GM19463 (cell line): ENCODE measurements around the gene CTTN.
"Not testable (repeated sequence)": the region's sequence is repeated elsewhere in the genome, so short reads cannot be mapped to it uniquely, and the experiment has no call there.

Experiments used
- ATAC-seq: cut with Tn5 transposase; IDR thresholded peaks from one replicate; pipeline ENCODE4 v1.9.1; 2021; ENCODE audit warnings: mild to moderate bottlenecking, moderate library complexity; ENCODE audit not compliant: unreplicated experiment

CTTN gene

DNA sequence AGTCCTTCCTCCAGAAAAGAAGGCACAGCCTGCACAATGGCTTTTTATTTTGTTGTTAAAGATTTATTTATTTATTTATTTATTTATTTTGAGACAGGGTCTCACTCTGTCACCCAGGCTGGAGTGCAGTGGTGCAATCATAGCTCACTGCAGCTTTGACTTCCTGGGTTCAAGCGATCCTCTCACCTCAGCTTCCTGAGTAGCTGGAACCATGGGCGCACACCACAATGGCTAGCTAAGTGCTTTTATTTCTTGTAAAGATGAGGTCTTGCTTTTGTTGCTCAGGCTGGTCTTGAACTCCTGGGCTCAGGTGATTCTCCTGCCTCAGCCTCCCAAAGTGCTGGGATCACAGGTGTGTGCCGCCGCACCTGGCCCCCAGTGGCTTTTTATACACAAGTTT, 10.0 kb downstream of the CTTN start:
- ATAC-seq = not testable (repeated sequence)

GRCh38 chr11:70409437-70409836, 11.1 kb downstream of the CTTN start:
- no peak for ATAC-seq

- ATAC-seq = no peak
Measured at GRCh38 chr11:70409871-70410270, 11.5 kb downstream of the CTTN start.

- ATAC-seq = no peak
Measured at GRCh38 chr11:70410276-70411205, 12.2 kb downstream of the CTTN start.

- ATAC-seq = no peak
Measured at GRCh38 chr11:70411713-70412452, 13.6 kb downstream of the CTTN start.

GRCh38 chr11:70413151-70413550, 14.8 kb downstream of the CTTN start:
- ATAC-seq = no peak

- no peak for ATAC-seq
Measured at GRCh38 chr11:70414341-70415100, 16.2 kb downstream of the CTTN start.

- ATAC-seq = no peak
Measured at GRCh38 chr11:70415191-70415590, 16.9 kb downstream of the CTTN start.

DNA sequence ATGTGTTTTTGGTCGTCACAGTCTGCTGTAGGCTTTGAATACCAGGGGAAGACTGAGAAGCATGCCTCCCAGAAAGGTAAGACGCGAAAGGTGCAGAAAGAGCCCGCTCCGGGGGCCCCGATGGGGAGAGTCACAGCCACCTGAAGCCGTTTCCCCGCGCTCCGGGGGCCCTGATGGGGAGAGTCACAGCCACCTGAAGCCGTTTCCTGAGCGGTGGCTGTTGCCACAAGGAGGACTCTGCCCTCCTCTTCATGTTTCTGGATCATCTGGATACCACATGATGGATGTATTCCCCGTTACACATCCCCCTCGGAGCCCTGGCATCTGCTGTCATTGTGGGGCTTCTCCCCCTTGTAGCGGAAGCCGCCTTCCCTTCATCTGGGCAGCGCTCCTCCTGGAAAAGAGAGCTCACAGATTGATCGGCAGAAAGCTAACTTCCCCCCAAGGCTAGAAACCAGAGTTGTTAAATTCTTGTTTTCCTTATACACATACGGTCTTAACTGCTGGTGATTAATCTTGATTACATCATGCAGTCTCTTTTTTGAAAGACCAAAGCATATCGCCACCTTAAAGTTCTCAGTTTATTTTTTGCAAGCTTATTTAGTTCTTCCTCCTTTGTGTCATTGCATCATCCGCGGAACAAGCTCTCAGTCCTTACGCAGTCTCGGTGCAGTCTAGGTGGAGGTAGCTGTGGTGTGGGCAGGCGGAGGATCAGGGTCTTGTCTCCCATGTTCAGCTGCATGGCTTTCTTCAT, 17.5 kb downstream of the CTTN start:
- no peak for ATAC-seq

DNA sequence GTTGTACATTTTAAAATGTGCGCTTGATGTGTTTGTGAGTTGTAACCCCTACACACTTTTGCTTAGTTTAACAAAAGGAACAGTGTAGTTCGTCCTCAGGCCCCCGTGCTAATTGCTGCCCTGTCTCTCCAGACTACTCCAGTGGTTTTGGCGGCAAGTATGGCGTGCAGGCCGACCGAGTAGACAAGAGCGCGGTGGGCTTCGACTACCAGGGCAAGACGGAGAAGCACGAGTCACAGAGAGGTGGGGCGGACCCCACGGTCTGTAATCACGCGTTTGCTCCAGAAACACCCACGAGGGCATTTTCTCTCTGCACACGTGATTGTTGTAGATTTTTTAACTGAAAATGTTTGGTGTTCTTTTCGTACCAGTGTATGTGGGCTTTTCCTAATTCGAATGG, 18.6 kb downstream of the CTTN start:
- no peak for ATAC-seq

DNA sequence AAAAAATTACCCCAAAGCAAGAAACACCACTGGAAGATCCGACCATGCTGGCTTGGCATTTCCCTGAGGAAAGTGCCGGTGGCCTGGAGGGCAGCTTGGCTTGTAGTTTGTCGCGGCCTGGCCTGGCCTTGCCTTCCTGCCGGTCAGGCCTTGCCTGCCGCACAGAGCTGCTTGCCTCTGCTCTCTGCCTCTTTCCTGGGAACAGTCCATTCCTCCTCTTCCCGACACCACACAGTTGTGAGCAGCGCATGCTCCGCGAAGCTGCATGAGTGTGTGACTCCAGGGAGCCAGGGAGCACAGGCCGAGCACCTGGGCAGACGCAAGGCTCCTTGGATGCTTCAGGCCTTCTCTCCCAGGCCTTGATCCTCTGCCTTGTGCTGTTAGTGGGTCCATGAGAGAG, 19.8 kb downstream of the CTTN start:
- ATAC-seq = no peak

DNA sequence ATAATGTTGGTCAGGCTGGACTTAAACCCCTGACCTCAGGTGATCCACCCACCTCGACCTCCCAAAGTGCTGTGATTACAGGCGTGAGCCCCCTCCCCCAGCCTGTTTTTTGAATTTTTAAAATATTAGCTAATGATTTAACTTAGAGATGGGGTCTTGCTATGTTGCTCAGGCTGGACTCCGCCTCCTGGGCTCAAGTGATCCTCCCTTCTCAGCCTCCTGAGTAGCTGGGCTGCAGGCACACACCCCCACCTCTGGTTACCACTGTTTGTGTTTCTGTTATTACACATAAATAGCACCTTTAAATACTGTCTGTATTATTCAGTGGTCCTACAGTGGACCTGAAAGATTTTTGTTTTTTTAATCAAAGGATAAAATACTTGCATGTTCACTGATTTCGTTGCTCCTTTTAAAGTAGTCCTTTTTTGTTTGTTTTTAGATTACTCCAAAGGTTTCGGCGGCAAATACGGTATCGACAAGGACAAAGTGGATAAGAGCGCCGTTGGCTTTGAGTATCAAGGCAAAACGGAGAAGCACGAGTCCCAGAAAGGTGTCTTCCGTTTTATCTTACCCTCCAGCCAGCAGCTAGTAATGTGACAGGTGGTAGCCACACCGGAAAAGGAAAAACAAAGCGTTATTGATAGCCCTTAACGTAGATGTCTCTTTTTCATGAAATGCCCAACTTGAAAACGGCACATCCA, 21.1 kb downstream of the CTTN start:
- no peak for ATAC-seq

- no peak for ATAC-seq
Measured at GRCh38 chr11:70420008-70420464, 21.7 kb downstream of the CTTN start.

- no peak for ATAC-seq
Measured at GRCh38 chr11:70420496-70420895, 22.2 kb downstream of the CTTN start.

DNA sequence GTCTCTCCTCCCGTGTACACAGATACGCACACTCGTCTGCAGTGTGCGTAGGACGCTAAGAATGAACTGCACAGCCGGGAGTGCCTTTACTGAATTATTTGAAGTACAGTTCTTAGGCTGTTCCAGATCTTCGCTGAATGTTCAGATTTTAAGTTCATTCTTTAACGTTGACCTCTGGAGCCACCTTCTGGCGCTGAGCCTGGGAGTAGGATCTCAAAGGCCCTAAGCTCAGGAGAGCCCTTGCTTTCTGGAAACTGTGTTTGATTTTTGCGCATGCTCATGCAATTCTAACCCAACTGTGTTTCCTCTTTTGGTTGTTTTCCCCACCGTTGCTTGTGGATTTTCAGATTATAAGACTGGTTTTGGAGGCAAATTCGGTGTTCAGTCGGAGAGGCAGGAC, 22.8 kb downstream of the CTTN start:
- no peak for ATAC-seq

DNA sequence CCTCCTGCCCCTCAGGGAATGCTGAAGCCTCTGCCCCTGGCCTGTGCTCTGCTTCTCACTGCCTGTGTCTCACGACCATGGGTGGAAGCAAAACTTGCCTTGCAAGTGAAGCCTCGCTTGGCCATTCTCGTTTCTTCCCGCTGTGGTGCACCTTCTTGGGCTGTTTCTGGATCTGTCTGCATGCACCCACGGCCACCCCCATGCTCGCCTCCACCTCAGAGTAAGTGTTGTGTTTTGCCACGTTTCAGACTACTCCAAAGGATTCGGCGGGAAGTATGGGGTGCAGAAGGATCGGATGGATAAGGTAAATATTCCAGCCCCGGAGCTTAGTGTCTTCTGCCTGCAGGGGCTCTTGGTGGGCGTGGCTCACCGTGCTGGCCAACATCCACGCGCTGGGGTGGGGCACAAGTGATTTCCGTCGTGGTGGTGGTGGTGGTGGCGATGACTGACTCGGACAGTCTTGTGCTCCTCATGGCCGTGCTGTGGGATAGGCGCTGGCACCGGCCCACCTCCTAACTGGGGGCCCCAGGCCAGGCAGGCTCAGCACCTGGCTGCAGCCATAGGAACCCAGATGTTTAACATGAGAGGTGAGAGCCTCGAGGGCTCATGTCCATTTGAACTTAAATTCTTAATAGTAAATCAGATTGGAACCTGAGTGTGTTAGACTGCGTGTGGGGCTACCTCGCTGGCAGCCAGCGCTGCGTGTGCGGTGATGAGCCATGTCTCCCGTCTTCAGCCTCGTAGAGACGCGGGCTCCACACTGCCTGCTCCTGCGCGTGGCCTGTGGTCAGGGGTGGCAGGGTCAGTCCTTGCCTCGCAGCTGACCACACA, 24.6 kb downstream of the CTTN start:
- ATAC-seq = no peak

DNA sequence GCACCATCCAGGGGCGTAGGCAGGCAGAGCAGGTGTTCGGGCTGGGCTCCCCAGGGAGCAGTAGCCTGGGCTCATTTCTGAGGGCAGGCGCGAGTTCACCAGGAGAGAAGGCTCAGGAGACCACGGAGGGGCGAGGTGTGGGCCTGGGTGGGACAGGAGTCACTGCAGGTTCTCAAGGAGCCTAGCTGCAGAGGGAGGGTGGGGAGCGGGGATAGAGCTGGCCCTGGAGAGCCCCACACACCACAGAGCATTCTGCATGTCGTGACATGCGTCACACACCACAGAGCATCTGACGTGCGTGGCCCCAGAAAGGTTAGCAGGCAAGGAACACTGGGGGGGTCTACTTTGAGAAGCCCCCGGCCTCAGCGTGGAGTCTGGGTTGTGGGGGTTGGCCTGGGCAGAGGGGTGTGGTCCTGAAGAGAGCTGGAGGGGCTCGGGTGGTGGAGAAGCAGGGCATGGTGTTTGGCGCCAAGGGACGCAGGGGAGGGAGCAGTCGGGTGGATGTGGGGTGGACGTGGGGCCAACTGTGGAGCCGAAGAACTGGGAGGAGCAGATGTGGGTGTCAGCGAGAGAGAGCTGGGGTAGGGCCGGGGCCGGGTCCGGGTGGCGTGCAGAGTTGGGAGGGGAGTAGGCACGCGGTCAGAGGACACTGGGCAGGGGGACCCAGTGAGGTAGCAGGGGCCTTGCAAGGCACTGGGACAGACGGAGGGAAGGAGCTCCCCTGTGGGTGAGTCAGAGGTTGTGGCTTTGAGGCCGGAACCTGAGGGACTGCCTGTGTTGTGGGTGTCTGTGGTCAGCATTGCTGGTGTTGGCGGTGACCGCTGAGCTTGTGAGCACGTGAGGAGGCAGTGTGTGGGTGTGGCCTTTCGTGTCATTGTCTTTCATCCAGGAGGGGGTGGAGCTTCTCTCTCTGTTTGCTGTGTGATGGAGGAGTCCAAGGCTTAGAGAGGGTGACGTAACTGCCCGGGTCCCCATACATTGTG, 25.5 kb downstream of the CTTN start:
- ATAC-seq = peak; percentile 65
